Mesenchymal stem cell (in vitro differentiated cells and primary cell): ENCODE results near the gene ALB.

ENCODE experiments used
- DNase-seq: peaks from one replicate; pipeline ENCODE4 v3.0.0-alpha.2; 2013
- H2AFZ ChIP-seq: one replicate; pipeline ENCODE4 v1.6.1; 2013; ENCODE audit warnings: low read depth, mild to moderate bottlenecking, control low read depth, inconsistent platforms, low read length, moderate library complexity
- H2AK5ac ChIP-seq: 2 replicates; pipeline ENCODE4 v1.6.1; 2013; ENCODE audit warnings: low read length, moderate library complexity, mild to moderate bottlenecking, inconsistent platforms; ENCODE audit not compliant: severe bottlenecking
- H2BK120ac ChIP-seq: one replicate; pipeline ENCODE4 v1.6.1; 2013; ENCODE audit warnings: low read depth, mild to moderate bottlenecking, inconsistent platforms, low read length, moderate library complexity
- H2BK12ac ChIP-seq, 2 experiments: one replicate each; pipeline ENCODE4 v1.6.1; 2013; ENCODE audit warnings: inconsistent platforms in 2 of 2, low read length in 2 of 2, mild to moderate bottlenecking in 2 of 2, moderate library complexity in 2 of 2, control low read depth in 1 of 2
- H2BK15ac ChIP-seq: one replicate; pipeline ENCODE4 v1.6.1; 2013; ENCODE audit warnings: mild to moderate bottlenecking, low read depth, inconsistent platforms; ENCODE audit not compliant: poor library complexity, severe bottlenecking
- H2BK5ac ChIP-seq: 2 replicates; pipeline ENCODE4 v1.6.1; 2013; ENCODE audit warnings: low read depth, mild to moderate bottlenecking, low read length, control low read depth, inconsistent platforms; ENCODE audit not compliant: poor library complexity, severe bottlenecking
- H3K14ac ChIP-seq, 2 experiments: one replicate each; pipeline ENCODE4 v1.6.1; 2013; ENCODE audit warnings: inconsistent platforms in 2 of 2, low read length in 2 of 2, control low read depth in 1 of 2, mild to moderate bottlenecking in 1 of 2, moderate library complexity in 1 of 2
- H3K18ac ChIP-seq, 2 experiments: one replicate each; pipeline ENCODE4 v1.6.1; 2013; ENCODE audit warnings: inconsistent platforms in 2 of 2, low read length in 2 of 2, control low read depth in 1 of 2, low read depth in 1 of 2, mild to moderate bottlenecking in 1 of 2
- H3K23ac ChIP-seq, 2 experiments: one replicate each; pipeline ENCODE4 v1.6.1; 2013; ENCODE audit warnings: inconsistent platforms in 2 of 2, low read length in 2 of 2, mild to moderate bottlenecking in 2 of 2, moderate library complexity in 2 of 2, control low read depth in 1 of 2
- H3K27ac ChIP-seq: 2 replicates; pipeline ENCODE4 v1.5.1; 2013; ENCODE audit warnings: mild to moderate bottlenecking, moderate library complexity, low read length, control low read depth, inconsistent platforms; ENCODE audit not compliant: poor library complexity, severe bottlenecking
- H3K27me3 ChIP-seq, 2 experiments: 2 replicates each; pipeline versions ENCODE4 v1.6.1 to v1.7.0; 2013; ENCODE audit warnings: low read length in 2 of 2, mild to moderate bottlenecking in 2 of 2, moderate library complexity in 2 of 2, control low read depth in 1 of 2, inconsistent platforms in 1 of 2; ENCODE audit not compliant: control insufficient read depth in 1 of 2, insufficient read depth in 1 of 2
- H3K36me3 ChIP-seq, 2 experiments: 2 replicates each; pipeline versions ENCODE4 v1.6.1 to v1.7.0; 2013; ENCODE audit warnings: low read length in 2 of 2, control low read depth in 1 of 2, inconsistent platforms in 1 of 2, low read depth in 1 of 2, mild to moderate bottlenecking in 1 of 2; ENCODE audit not compliant: insufficient read depth in 2 of 2, control insufficient read depth in 1 of 2
- H3K4ac ChIP-seq, 2 experiments: one replicate each; pipeline ENCODE4 v1.6.1; 2013; ENCODE audit warnings: inconsistent platforms in 2 of 2, low read length in 2 of 2, mild to moderate bottlenecking in 2 of 2, moderate library complexity in 2 of 2, control low read depth in 1 of 2, low read depth in 1 of 2
- H3K4me1 ChIP-seq: 2 replicates; pipeline ENCODE4 v1.6.1; 2013; ENCODE audit warnings: low read depth, low read length, control low read depth; ENCODE audit not compliant: control insufficient read depth, insufficient read depth
- H3K4me2 ChIP-seq: 2 replicates; pipeline ENCODE4 v1.6.1; 2013; ENCODE audit warnings: low read length, mild to moderate bottlenecking, inconsistent platforms; ENCODE audit not compliant: poor library complexity, severe bottlenecking
- H3K4me3 ChIP-seq, 2 experiments: 2 replicates each; pipeline versions ENCODE4 v1.5.1 to v1.7.0; 2013; ENCODE audit warnings: low read length in 2 of 2, mild to moderate bottlenecking in 2 of 2, control low read depth in 1 of 2, low read depth in 1 of 2; ENCODE audit not compliant: insufficient read depth in 1 of 2
- H3K79me1 ChIP-seq: replicated peaks from 2 replicates; pipeline ENCODE4 v1.6.1; 2013; ENCODE audit warnings: mild to moderate bottlenecking, control low read depth, low read length, inconsistent platforms; ENCODE audit not compliant: poor library complexity, severe bottlenecking
- H3K9ac ChIP-seq: 2 replicates; pipeline ENCODE4 v1.7.0; 2013; ENCODE audit warnings: mild to moderate bottlenecking, low read length, moderate library complexity
- H3K9me3 ChIP-seq: 2 replicates; pipeline ENCODE4 v1.7.0; 2013; ENCODE audit warnings: mild to moderate bottlenecking, low read length; ENCODE audit not compliant: control insufficient read depth
- H4K8ac ChIP-seq: one replicate; pipeline ENCODE4 v1.6.1; 2013; ENCODE audit warnings: inconsistent platforms, mild to moderate bottlenecking, low read length, moderate library complexity
- H4K91ac ChIP-seq: one replicate; pipeline ENCODE4 v1.6.1; 2013; ENCODE audit warnings: mild to moderate bottlenecking, low read length, inconsistent platforms
- WGBS: methylation state at CpG from one replicate; pipeline ENCODE4 v1.1.7; 2013; ENCODE audit warnings: mixed read lengths; 5-methylcytosine and 5-hydroxymethylcytosine counted together

Gene ALB

GRCh38 chr4:73459048-73459421, 54.9 kb downstream of the ALB start:
- Histone ChIP-seq H3K9me3 (no peaks in the 10 kb centered on the region), H3K4ac (no peak overlapping the region), H3K4me2 (no peak overlapping the region), H3K18ac (no peak overlapping the region), H2BK5ac (no peak overlapping the region), H3K4me1 (no peaks in the 10 kb centered on the region), H2BK12ac (no peak overlapping the region), H2BK120ac (no peak overlapping the region), H3K79me1 (no peaks in the 10 kb centered on the region), H2AFZ (no peak overlapping the region), H4K91ac (no peak overlapping the region), H3K23ac (no peak overlapping the region), H2AK5ac (no peak overlapping the region), H3K36me3 (no peaks in the 10 kb centered on the region), H4K8ac (no peak overlapping the region), H3K27me3 (no peaks in the 10 kb centered on the region), H2BK15ac (no peak overlapping the region), H3K27ac (no peak overlapping the region), H3K9ac (no peak overlapping the region), H3K4me3 (no peak overlapping the region), H3K14ac (no peak overlapping the region)
- no peak for DNase-seq
- WGBS = 56% methylated on average over 2 of the region's 3 CpGs

GRCh38 chr4:73460913-73461522, 56.9 kb downstream of the ALB start:
- Histone ChIP-seq H2AK5ac (no peak overlapping the region), H3K18ac (no peak overlapping the region), H2BK15ac (no peak overlapping the region), H3K4me1 (no peaks in the 10 kb centered on the region), H2BK12ac (no peak overlapping the region), H3K4me2 (no peak overlapping the region), H3K14ac (no peak overlapping the region), H3K79me1 (no peaks in the 10 kb centered on the region), H2AFZ (no peak overlapping the region), H3K27me3 (no peaks in the 10 kb centered on the region), H2BK5ac (no peak overlapping the region), H3K36me3 (no peaks in the 10 kb centered on the region), H3K27ac (no peak overlapping the region), H3K4me3 (no peak overlapping the region), H3K4ac (no peak overlapping the region), H2BK120ac (no peak overlapping the region), H4K91ac (no peak overlapping the region), H3K9ac (no peak overlapping the region), H4K8ac (no peak overlapping the region), H3K23ac (no peak overlapping the region), H3K9me3 (no peaks in the 10 kb centered on the region)
- DNase-seq = no peak
- 82% methylated on average over 2 of the region's 4 CpGs for WGBS

- Histone ChIP-seq H2BK12ac (no peak overlapping the region), H3K9me3 (peaks cover 11% of the 10 kb centered on the region), H3K36me3 (no peaks in the 10 kb centered on the region), H3K4me2 (no peak overlapping the region), H4K8ac (no peak overlapping the region), H3K14ac (no peak overlapping the region), H3K4ac (no peak overlapping the region), H2BK5ac (no peak overlapping the region), H2BK120ac (no peak overlapping the region), H3K4me3 (no peak overlapping the region), H3K18ac (no peak overlapping the region), H3K4me1 (no peaks in the 10 kb centered on the region), H2BK15ac (no peak overlapping the region), H3K23ac (no peak overlapping the region), H2AK5ac (no peak overlapping the region), H3K27me3 (no peaks in the 10 kb centered on the region), H3K79me1 (no peaks in the 10 kb centered on the region), H2AFZ (no peak overlapping the region), H3K9ac (no peak overlapping the region), H3K27ac (no peak overlapping the region), H4K91ac (no peak overlapping the region)
- DNase-seq = no peak
- WGBS = no CpG with 5 or more reads among the region's 3 CpGs
Measured at GRCh38 chr4:73468170-73468569, 64.1 kb downstream of the ALB start.

GRCh38 chr4:73470728-73471127, 66.6 kb downstream of the ALB start:
- DNase-seq = no peak
- Histone ChIP-seq H2BK12ac (no peak overlapping the region), H2AK5ac (no peak overlapping the region), H4K8ac (no peak overlapping the region), H2AFZ (no peak overlapping the region), H3K27me3 (no peaks in the 10 kb centered on the region), H3K79me1 (no peaks in the 10 kb centered on the region), H3K9me3 (peaks cover 30% of the 10 kb centered on the region), H3K4ac (no peak overlapping the region), H2BK120ac (no peak overlapping the region), H3K9ac (no peak overlapping the region), H2BK15ac (no peak overlapping the region), H3K27ac (no peak overlapping the region), H3K4me1 (no peaks in the 10 kb centered on the region), H3K36me3 (no peaks in the 10 kb centered on the region), H4K91ac (no peak overlapping the region), H3K4me2 (no peak overlapping the region), H3K4me3 (no peak overlapping the region), H3K14ac (no peak overlapping the region), H3K18ac (no peak overlapping the region), H2BK5ac (no peak overlapping the region), H3K23ac (no peak overlapping the region)
- WGBS = 81% methylated on average over 1 of the region's 1 CpG
